ENCODE data around the gene CRYAB. TPM values are rescaled to one million over a fixed set of nuclear protein-coding genes. Genes with fewer than 3 reads are reported as not detected.
"Not testable (repeated sequence)": the region's sequence is repeated elsewhere in the genome, so short reads cannot be mapped to it uniquely, and the experiment has no call there.

Gene CRYAB
- total RNA-seq, 2 donors from 2014 or later, result not detected

- peaks cover 42% of the 10 kb centered on the region for H3K4me1 Mint-ChIP-seq
- no peaks in the 10 kb centered on the region for H3K9me3 Mint-ChIP-seq
- no peak overlapping the region for H3K27ac Mint-ChIP-seq
- peak overlapping the region; percentile 94 for H3K4me3 Mint-ChIP-seq
- ATAC-seq (replicated peaks), result no peak
- no peaks in the 10 kb centered on the region for H3K27me3 Mint-ChIP-seq
- H3K36me3 Mint-ChIP-seq (ENCODE audit: low read depth), result peaks cover 20% of the 10 kb centered on the region
These were observed 28.4 kb upstream of the CRYAB start for GRCh38 chr11:111939836-111940604.

DNA sequence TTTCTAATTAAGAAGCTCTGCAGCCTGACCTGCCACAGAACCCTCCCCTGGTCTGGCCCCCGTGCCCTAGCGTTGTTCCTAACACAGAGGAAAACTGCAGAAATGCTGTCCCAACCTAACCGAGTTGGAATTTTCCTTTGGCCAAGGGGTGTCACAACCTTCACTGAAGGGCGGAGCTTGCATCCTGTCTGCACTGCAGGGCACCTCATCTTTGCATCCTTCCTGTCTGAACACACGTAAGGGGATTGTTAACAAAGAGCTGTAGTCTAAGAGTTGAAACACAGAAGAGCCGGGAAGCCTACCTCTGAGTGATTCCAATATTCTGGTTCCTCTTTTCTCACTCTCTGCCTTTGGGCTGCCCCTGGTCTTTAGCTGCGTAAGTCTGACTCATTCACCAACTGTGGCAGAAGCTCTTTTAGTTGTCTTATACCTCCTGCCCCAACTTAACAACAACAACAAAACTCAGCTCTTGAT, 27.2 kb upstream of the CRYAB start:
- H3K27ac Mint-ChIP-seq, result peak overlapping the region; percentile 99
- no peaks in the 10 kb centered on the region for H3K27me3 Mint-ChIP-seq

DNA sequence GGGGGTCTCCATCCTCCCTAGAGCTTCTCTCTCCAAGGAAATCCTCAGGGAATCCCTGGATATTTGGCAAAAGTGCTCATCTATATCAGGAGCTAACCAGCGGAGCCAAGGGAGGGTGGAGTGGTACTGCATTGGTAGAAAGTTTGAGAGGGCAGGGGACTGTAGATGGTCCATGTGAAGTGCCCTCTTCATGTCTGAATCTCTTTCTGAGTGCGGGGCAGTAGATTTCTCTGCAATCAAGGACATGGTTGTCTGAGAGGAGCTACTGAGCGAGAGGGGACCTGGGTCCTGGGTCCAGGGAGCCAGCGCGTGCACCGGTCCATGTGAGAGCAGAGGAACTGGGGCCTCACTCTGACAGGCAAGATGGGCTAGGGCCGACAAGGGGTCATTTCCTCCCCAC, 26.3 kb upstream of the CRYAB start:
- H3K9me3 Mint-ChIP-seq, result no peaks in the 10 kb centered on the region
- no peak for ATAC-seq (replicated peaks)
- peaks cover 34% of the 10 kb centered on the region for H3K4me1 Mint-ChIP-seq
- H3K36me3 Mint-ChIP-seq (ENCODE audit: low read depth), result peaks cover 14% of the 10 kb centered on the region
- H3K4me3 Mint-ChIP-seq, result peak overlapping the region; percentile 94
- no peaks in the 10 kb centered on the region for H3K27me3 Mint-ChIP-seq
- peak overlapping the region; percentile 99 for H3K27ac Mint-ChIP-seq

More for the DNA sequence above, 27.2 kb upstream of the CRYAB start:
- peaks cover 34% of the 10 kb centered on the region for H3K4me1 Mint-ChIP-seq
- no peaks in the 10 kb centered on the region for H3K9me3 Mint-ChIP-seq
- peaks cover 14% of the 10 kb centered on the region for H3K36me3 Mint-ChIP-seq (ENCODE audit: low read depth)
- ATAC-seq (replicated peaks), result peak; percentile 88
- peak overlapping the region; percentile 94 for H3K4me3 Mint-ChIP-seq

- peak overlapping the region; percentile 99 for H3K27ac Mint-ChIP-seq
- no peaks in the 10 kb centered on the region for H3K9me3 Mint-ChIP-seq
- H3K27me3 Mint-ChIP-seq, result no peaks in the 10 kb centered on the region
- no peak for ATAC-seq (replicated peaks)
- H3K36me3 Mint-ChIP-seq (ENCODE audit: low read depth), result peaks cover 14% of the 10 kb centered on the region
- peaks cover 34% of the 10 kb centered on the region for H3K4me1 Mint-ChIP-seq
- peak overlapping the region; percentile 94 for H3K4me3 Mint-ChIP-seq
These were observed 25.8 kb upstream of the CRYAB start for GRCh38 chr11:111937461-111937769.

DNA sequence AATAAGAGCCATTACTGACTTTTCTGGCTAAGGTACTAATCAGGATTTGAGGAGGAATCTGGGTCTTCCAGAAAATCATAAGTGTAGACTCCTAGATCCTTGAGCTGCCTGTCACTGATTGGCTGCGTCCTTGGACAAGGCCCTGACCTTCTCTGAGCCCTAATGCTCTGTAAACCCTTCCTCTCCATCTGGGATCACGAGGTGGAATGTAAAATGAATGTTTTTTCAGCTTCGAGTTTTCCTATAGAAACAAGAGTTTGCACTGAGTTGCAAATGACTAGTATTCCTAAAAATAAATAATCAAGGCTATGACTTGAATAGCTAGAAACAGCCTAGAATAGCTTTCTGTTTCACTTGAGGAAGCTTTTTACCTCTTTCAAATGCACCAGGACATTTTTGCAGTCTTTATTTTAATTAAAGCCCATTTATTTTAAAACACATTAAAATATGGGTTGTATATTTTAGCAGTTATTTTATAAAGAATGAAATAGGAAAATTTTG, 24.5 kb upstream of the CRYAB start:
- Mint-ChIP-seq H3K4me1 (peaks cover 34% of the 10 kb centered on the region), H3K27me3 (no peaks in the 10 kb centered on the region), H3K27ac (peak overlapping the region; percentile 99), H3K36me3 (ENCODE audit: low read depth) (peaks cover 14% of the 10 kb centered on the region), H3K4me3 (peak overlapping the region; percentile 94), H3K9me3 (no peaks in the 10 kb centered on the region)
- no peak for ATAC-seq (replicated peaks)

GRCh38 chr11:111935317-111936039, 23.9 kb upstream of the CRYAB start:
- Mint-ChIP-seq H3K27ac (peak overlapping the region; percentile 99), H3K4me3 (peak overlapping the region; percentile 94)
- ATAC-seq (replicated peaks), result no peak

GRCh38 chr11:111934306-111934705, 22.7 kb upstream of the CRYAB start:
- ATAC-seq (replicated peaks), result no peak
- Mint-ChIP-seq H3K4me1 (peaks cover 31% of the 10 kb centered on the region), H3K4me3 (no peak overlapping the region), H3K27me3 (no peaks in the 10 kb centered on the region), H3K9me3 (no peaks in the 10 kb centered on the region), H3K27ac (no peak overlapping the region), H3K36me3 (ENCODE audit: low read depth) (peaks cover 14% of the 10 kb centered on the region)

More at GRCh38 chr11:111935317-111936039, 23.9 kb upstream of the CRYAB start:
- Mint-ChIP-seq H3K4me1 (peaks cover 34% of the 10 kb centered on the region), H3K27me3 (no peaks in the 10 kb centered on the region), H3K36me3 (ENCODE audit: low read depth) (peaks cover 14% of the 10 kb centered on the region), H3K9me3 (no peaks in the 10 kb centered on the region)

DNA sequence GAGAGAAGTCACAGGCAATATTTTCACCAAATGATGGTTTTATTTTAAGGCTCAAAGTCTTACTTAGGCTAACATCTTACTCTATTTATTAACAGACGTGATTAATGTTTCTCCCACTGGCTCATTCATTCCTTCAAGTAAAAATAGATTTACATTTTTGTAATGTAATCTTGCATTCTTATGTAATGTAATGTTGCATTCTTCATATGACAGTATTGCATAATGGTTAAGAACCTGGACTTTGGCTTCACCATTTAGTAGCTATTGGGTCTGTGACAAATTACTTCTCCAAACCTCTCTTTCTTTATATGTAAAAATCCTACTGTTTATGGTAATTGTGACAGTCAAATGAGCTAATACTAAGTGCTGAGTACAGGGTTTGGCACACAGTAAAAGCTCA, 22.3 kb upstream of the CRYAB start:
- H3K27ac Mint-ChIP-seq, result no peak overlapping the region
- H3K27me3 Mint-ChIP-seq, result no peaks in the 10 kb centered on the region
- peaks cover 12% of the 10 kb centered on the region for H3K36me3 Mint-ChIP-seq (ENCODE audit: low read depth)
- no peak for ATAC-seq (replicated peaks)
- H3K9me3 Mint-ChIP-seq, result no peaks in the 10 kb centered on the region
- H3K4me3 Mint-ChIP-seq, result no peak overlapping the region
- peaks cover 27% of the 10 kb centered on the region for H3K4me1 Mint-ChIP-seq

DNA sequence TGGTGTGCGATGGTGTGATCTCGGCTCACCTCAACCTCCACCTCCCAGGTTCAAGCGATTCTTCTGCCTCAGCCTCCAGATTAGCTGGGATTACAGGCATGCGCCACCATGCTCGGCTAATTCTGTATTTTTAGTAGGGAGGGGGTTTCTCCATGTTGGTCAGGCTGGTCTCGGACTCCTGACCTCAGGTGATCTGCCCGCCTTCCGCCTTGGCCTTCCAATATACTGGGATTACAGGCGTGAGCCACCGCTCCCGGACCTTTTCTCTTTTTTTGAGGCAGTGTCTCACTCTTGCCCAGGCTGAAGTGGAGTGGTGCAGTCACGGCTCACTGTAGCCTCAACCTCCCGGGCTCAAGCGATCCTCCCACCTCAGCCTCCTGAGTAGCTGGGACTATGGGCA, 21.6 kb upstream of the CRYAB start:
- not testable (repeated sequence) for H3K9me3 Mint-ChIP-seq; H3K27me3 Mint-ChIP-seq; ATAC-seq (replicated peaks); H3K36me3 Mint-ChIP-seq (ENCODE audit: low read depth); H3K27ac Mint-ChIP-seq
- Mint-ChIP-seq H3K4me1 (peaks cover 20% of the 10 kb centered on the region), H3K4me3 (peak overlapping the region; percentile 33)

GRCh38 chr11:111932611-111932950, 21.0 kb upstream of the CRYAB start:
- H3K4me3 Mint-ChIP-seq, result peak overlapping the region; percentile 33
- peaks cover 4% of the 10 kb centered on the region for H3K36me3 Mint-ChIP-seq (ENCODE audit: low read depth)
- H3K9me3 Mint-ChIP-seq, result no peaks in the 10 kb centered on the region
- H3K27me3 Mint-ChIP-seq, result no peaks in the 10 kb centered on the region
- ATAC-seq (replicated peaks), result peak; percentile 84
- peaks cover 17% of the 10 kb centered on the region for H3K4me1 Mint-ChIP-seq
- peak overlapping the region; percentile 40 for H3K27ac Mint-ChIP-seq

GRCh38 chr11:111930472-111930871, 18.9 kb upstream of the CRYAB start:
- Mint-ChIP-seq H3K36me3 (ENCODE audit: low read depth) (no peaks in the 10 kb centered on the region), H3K9me3 (no peaks in the 10 kb centered on the region), H3K4me3 (no peak overlapping the region), H3K27me3 (no peaks in the 10 kb centered on the region), H3K4me1 (peaks cover 6% of the 10 kb centered on the region), H3K27ac (no peak overlapping the region)
- no peak for ATAC-seq (replicated peaks)

- Mint-ChIP-seq H3K27ac (peak overlapping the region; percentile 64), H3K4me3 (peak overlapping the region; percentile 76), H3K36me3 (ENCODE audit: low read depth) (no peaks in the 10 kb centered on the region), H3K4me1 (no peaks in the 10 kb centered on the region), H3K9me3 (no peaks in the 10 kb centered on the region), H3K27me3 (no peaks in the 10 kb centered on the region)
- peak; percentile 92 for ATAC-seq (replicated peaks)
These were observed 15.2 kb upstream of the CRYAB start for GRCh38 chr11:111926505-111927391.

DNA sequence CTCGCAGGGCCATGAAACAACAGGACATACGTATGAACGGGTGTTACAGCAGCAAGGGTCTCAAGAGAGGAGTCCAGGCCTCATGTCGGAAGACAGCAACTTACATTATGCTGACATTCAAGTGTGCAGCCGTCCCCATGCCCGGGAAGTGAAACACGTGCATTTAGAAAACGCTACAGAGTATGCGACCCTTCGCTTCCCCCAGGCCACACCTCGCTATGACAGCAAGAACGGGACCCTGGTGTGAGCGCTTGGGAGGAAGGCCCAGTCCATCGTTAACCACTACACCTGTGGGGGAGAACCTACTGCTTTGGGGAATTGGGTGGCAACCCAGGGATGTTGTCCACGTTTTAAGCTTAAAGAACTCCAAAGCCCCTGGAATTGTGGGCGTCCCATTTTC, 14.4 kb upstream of the CRYAB start:
- no peak for ATAC-seq (replicated peaks)
- Mint-ChIP-seq H3K27me3 (no peaks in the 10 kb centered on the region), H3K9me3 (no peaks in the 10 kb centered on the region)

DNA sequence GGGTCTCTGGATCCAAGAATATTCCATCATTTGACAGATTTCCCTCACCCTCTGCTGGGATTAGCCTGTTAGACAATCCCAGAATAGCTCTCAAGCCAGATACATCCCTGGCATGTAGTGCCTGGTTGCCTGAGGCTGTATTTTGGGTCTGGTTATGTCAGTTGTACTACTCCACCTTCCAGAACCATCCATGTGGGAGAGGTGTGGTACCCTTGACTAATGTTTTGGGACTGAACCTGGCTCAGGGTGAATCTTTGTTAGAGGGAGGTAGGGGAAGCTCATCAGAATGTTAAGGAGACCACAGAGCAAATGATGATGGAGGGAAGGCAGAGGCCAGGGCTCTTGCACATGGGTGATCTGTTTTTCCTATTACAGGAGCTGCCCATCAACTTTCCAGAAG, 12.4 kb upstream of the CRYAB start:
- Mint-ChIP-seq H3K36me3 (ENCODE audit: low read depth) (no peaks in the 10 kb centered on the region), H3K9me3 (no peaks in the 10 kb centered on the region), H3K4me3 (no peak overlapping the region), H3K27me3 (peaks cover 3% of the 10 kb centered on the region), H3K4me1 (no peaks in the 10 kb centered on the region), H3K27ac (peak overlapping the region; percentile 34)
- no peak for ATAC-seq (replicated peaks)

More for the DNA sequence above, 14.4 kb upstream of the CRYAB start:
- Mint-ChIP-seq H3K4me3 (peak overlapping the region; percentile 76), H3K4me1 (no peaks in the 10 kb centered on the region), H3K36me3 (ENCODE audit: low read depth) (no peaks in the 10 kb centered on the region), H3K27ac (peak overlapping the region; percentile 56)

All from activated T-helper 17 cell treated with anti-CD3 and anti-CD28 coated beads, Interleukin-2, amount 50 U/mL, for 72 hours (primary cell).